Measurements from ENCODE around the gene NRIP3.
A peak's percentile ranks its signal among the peaks of the same experiment; 100 is the strongest.

The NRIP3 gene

GRCh38 chr11:9041747-9042146 lies 37.9 kb upstream of the NRIP3 start:
- TF ChIP-seq CTCF (IDR thresholded peaks at IDR 0.05; ENCODE audit: low read depth, low read length) = no peak
- DNase-seq (ENCODE audit: low read depth, low spot score) = no peak
- no peak overlapping the region for H3K4me3 ChIP-seq (ENCODE audit: low read depth, low read length)
- in situ Hi-C loops (cut with HindIII; ENCODE audit: low sequenced_read_pairs) = no loop called here

GRCh38 chr11:9040410-9040809 lies 36.6 kb upstream of the NRIP3 start:
- TF ChIP-seq CTCF (IDR thresholded peaks at IDR 0.05; ENCODE audit: low read depth, low read length) = no peak
- no peak overlapping the region for H3K4me3 ChIP-seq (ENCODE audit: low read depth, low read length)
- in situ Hi-C loops (cut with HindIII; ENCODE audit: low sequenced_read_pairs) = no loop called here
- no peak for DNase-seq (ENCODE audit: low read depth, low spot score)

- TF ChIP-seq CTCF (IDR thresholded peaks at IDR 0.05; ENCODE audit: low read depth, low read length) = no peak
- in situ Hi-C loops (cut with HindIII; ENCODE audit: low sequenced_read_pairs) = no loop called here
- no peak for DNase-seq (ENCODE audit: low read depth, low spot score)
- H3K4me3 ChIP-seq (ENCODE audit: low read depth, low read length) = no peak overlapping the region
Observed at GRCh38 chr11:9039863-9040262, 36.1 kb upstream of the NRIP3 start.

- no peak overlapping the region for H3K4me3 ChIP-seq (ENCODE audit: low read depth, low read length)
- peak; percentile 9 for DNase-seq (ENCODE audit: low read depth, low spot score)
- in situ Hi-C loops (cut with HindIII; ENCODE audit: low sequenced_read_pairs) = no loop called here
- no peak for TF ChIP-seq CTCF (IDR thresholded peaks at IDR 0.05; ENCODE audit: low read depth, low read length)
Observed at GRCh38 chr11:9039198-9039597, 35.4 kb upstream of the NRIP3 start.

DNA sequence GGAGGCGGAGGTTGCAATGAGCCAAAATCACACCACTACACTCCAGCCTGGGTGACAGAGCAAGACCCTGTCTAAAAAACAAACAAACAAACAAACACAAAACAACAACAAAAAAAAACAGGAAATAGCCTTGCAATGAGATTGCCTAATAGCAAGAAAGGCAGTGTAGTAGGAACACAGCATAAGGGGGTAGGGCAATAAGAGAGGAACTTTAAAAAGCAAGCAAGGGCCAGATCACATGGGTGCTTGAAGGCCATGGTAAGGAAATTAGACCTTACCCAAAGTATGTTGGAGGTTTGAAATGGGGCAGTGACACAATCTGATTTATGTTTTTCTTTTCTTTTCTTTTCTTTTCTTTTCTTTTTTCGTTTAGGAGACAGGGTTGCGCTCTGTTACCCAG lies 34.7 kb upstream of the NRIP3 start:
- H3K4me3 ChIP-seq (ENCODE audit: low read depth, low read length) = no peak overlapping the region

DNA sequence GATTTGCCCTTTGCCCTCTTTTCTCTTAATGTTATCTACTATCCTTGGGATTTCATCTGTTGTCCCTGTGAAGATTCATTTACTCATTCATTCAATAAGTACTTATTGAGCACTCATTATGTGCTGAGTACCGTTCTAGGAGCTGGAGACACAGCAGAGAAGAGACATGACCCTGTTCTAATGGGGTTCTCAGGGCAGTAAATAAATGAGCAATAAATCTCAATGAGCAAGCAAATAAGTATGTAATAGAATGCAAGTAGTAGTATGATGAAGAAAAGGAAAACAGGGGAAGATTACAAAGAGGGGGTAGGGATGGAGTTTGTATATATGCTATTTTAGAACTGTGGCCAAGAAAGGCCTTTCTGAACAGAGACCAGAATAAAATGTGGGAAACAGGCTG lies 34.2 kb upstream of the NRIP3 start:
- TF ChIP-seq CTCF (IDR thresholded peaks at IDR 0.05; ENCODE audit: low read depth, low read length) = no peak
- no peak overlapping the region for H3K4me3 ChIP-seq (ENCODE audit: low read depth, low read length)
- no peak for DNase-seq (ENCODE audit: low read depth, low spot score)
- in situ Hi-C loops (cut with HindIII; ENCODE audit: low sequenced_read_pairs) = no loop called here

More for the DNA sequence above, 34.7 kb upstream of the NRIP3 start:
- in situ Hi-C loops (cut with HindIII; ENCODE audit: low sequenced_read_pairs) = no loop called here
- no peak for TF ChIP-seq CTCF (IDR thresholded peaks at IDR 0.05; ENCODE audit: low read depth, low read length)
- DNase-seq (ENCODE audit: low read depth, low spot score) = no peak
